Activated CD4-positive, alpha-beta T cell treated with anti-CD3 and anti-CD28 coated beads, Interleukin-2, amount 50 U/mL, for 4 hours (primary cell): ENCODE measurements around the gene TSHZ2.
A peak's percentile ranks its signal among the peaks of the same experiment; 100 is the strongest.
"Not testable (repeated sequence)": the region's sequence is repeated elsewhere in the genome, so short reads cannot be mapped to it uniquely, and the experiment has no call there.

Experiments
- DNase-seq, 2 experiments: peaks; one replicate each; pipeline ENCODE4 v3.0.0-alpha.2; 2020

The TSHZ2 gene

DNA sequence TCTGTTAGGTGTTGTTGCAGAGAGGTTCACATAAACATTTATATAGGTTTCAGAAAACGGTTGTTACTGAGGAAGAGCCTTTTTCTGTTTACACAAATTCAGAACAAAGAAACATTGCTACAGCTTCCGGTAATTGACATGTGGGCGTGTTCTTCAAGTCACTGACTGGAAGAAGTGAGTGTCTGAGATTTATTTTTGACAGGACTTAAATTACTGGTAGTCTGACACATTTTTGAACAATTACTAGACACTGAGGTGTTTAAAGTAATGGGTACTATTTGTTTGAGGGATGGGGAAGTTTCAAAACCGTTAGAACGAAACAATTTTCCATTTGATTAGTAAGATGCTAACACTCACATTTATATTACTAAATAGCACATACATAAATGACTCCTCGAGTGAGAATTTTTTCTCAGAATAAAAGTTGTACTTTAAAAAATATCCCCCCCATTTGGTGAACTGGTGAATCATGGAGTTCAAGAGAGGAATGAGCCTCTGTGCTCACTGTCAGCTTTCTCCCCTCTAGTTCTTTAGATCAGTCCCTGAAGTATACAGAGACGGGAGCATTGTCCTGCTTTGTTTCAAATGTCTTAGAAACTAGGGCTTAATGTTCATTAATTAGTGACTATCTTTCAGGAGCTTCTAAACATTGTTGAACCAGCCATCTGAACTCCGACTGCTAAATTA is 98.7 kb downstream of the TSHZ2 start:
- peak in 1 of 2 experiments; percentile 34 for DNase-seq

DNA sequence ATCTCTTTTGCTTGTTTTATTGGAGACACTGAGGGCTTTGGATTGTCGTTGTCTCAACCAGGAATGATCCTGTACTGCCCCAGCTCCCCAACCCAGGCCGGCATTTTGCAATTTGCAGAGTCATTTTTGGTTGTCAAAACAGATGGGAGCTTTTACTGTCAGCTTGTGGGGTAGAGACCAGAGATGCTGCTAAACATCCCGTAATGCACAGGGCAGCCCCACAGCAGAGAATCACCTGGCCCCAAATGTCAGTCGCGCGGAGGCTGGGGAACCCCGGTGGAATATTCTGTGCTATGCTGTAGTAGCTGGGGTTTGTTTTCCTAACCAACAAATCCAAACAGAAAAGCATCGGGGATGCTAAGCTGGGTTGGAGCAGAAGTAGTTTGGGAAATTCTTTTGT is 99.7 kb downstream of the TSHZ2 start:
- DNase-seq, result peak in 1 of 2 experiments; percentile 19

DNA sequence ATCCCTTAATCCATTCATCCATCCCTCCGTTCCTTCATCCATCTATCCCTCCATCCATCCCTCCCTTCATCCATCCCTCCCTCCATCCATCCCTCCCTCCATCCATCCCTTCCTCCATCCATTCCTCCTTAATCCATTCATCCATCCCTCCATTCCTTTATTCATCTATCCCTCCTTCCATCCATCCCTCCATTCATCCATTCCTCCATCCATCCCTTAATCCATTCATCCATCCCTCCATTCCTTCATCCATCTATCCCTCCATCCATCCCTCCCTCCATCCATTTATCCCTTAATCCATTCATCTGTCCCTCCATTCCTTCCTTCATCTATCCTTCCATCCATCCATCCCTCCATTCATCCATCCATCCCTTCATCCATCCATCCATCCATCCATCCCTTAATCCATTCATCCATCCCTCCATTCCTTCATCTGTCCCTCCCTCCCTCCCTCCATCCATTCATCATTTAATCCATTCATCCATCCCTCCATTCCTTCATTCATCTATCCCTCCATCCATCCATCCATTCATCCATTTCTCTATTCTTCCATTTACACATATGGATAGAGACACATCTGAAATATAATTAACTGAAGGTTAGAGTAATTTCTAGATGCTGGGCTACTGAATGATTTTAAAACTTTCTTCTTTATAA is 100.9 kb downstream of the TSHZ2 start:
- no peak for DNase-seq

GRCh38 chr20:53073636-53074415 is 101.7 kb downstream of the TSHZ2 start:
- no peak for DNase-seq

DNA sequence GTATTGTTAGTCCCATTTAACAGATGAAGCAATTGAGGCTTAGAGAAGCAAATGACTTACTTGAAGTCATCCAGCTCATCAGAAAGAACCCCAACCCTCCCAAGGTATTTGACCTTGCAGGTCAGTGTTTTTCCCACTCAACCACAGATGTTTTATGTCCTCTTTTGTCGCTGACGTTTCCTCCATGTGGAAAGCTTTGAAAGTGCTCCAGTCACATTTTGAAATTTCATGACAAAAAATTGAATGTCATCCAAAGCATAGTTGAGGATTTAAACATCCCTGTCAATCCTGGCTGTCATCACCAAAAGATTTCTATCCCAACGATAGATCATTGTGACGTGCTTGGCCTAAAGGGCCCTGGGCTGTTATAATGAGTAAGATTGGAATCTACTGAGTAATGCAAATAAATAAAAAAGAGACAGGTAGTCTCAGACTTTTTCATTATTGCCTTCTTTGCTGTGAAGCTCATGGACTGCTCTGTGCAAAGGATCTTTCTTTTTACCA is 102.7 kb downstream of the TSHZ2 start:
- no peak for DNase-seq

- DNase-seq, result no peak
Measured at GRCh38 chr20:53076668-53077067, 104.5 kb downstream of the TSHZ2 start.

- DNase-seq, result peak; percentile 31 to 40
Measured at GRCh38 chr20:53077373-53078205, 105.4 kb downstream of the TSHZ2 start.

DNA sequence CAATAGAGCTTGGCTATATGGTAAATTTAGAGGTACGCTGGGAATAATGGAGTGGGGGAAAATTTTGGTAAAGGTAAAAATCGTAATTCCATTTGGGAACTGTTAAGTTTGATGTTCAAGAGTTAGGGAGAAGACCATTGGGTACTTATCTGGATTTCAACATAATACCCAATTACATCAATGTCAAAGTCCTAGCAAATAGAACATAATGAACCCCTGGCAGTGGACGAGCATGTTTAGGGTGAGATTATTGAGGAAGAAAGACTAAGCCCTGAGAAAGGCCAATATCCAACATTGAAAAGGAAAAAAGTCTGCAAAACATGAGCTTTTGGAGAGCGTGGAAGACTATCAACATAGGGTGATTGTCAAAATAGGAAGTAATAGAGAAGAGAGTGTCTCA is 106.6 kb downstream of the TSHZ2 start:
- no peak for DNase-seq

DNA sequence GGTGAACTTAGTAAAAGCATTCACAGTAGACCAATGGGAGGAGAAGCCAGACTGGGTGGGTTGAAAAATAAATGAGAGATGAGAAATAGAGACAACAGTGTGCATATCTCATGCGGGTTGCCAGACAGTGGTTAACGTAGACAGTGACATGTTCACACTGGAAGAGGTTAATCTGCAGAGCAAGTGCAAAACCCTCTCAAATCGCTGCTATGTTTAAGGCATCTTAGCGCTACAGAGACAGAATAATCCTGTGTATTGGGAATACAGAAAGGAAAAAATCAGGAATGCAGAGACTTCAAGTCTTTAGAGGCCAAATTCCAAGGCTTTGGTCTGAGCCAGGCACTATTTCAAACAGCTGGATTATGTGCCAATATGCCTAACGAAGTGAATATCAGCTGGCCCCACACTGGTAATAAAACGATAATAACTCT is 107.1 kb downstream of the TSHZ2 start:
- no peak for DNase-seq

- DNase-seq, result no peak
Measured at GRCh38 chr20:53079828-53080686, 107.9 kb downstream of the TSHZ2 start.

DNA sequence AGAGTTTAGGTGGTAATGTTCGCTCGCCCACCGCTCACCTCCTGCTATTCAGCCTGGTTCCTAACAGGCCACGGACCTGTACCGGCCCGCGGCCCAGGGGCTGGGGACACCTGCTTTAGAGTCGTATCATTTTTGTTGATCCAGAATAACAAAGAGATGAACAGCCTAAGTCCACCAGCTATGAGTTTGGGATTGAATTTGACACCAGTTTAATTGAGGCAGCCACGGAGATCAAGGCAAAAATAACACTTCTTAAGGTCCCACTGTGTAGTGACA is 108.5 kb downstream of the TSHZ2 start:
- no peak for DNase-seq

GRCh38 chr20:53080969-53081871 is 109.1 kb downstream of the TSHZ2 start:
- peak; percentile 37 to 57 for DNase-seq

- DNase-seq, result no peak
Measured at GRCh38 chr20:53081916-53082863, 110.0 kb downstream of the TSHZ2 start.

GRCh38 chr20:53083411-53083810 is 111.3 kb downstream of the TSHZ2 start:
- no peak for DNase-seq

DNA sequence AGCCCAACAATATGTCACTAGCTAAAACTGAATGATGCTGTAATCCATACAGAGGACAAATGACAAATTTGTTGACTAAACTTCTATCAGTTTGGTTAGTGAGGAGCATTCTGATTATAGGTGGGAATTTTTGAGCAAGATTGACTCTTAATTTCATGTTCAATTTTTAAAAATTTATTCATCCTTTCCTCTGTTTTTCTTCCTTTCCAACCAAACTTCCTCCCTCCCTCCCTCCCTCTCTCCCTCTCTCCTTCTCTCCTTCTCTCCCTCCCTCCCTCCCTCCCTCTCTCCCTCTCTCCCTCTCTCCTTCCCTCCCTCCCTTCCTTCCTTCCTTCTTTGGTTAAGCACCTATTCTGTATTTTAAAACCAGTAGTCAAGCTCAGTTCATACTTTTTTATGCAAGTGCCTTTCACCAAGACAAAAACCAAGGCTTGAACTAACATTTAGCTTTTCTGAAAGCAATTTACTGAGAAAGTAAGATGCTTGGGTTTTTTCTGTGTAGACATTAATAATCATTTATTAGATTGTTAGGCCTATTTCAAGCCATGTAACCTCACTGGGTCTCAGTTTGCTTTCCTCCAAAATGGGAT is 112.3 kb downstream of the TSHZ2 start:
- DNase-seq, result no peak

- DNase-seq, result no peak
Measured at GRCh38 chr20:53085720-53086119, 113.6 kb downstream of the TSHZ2 start.

DNA sequence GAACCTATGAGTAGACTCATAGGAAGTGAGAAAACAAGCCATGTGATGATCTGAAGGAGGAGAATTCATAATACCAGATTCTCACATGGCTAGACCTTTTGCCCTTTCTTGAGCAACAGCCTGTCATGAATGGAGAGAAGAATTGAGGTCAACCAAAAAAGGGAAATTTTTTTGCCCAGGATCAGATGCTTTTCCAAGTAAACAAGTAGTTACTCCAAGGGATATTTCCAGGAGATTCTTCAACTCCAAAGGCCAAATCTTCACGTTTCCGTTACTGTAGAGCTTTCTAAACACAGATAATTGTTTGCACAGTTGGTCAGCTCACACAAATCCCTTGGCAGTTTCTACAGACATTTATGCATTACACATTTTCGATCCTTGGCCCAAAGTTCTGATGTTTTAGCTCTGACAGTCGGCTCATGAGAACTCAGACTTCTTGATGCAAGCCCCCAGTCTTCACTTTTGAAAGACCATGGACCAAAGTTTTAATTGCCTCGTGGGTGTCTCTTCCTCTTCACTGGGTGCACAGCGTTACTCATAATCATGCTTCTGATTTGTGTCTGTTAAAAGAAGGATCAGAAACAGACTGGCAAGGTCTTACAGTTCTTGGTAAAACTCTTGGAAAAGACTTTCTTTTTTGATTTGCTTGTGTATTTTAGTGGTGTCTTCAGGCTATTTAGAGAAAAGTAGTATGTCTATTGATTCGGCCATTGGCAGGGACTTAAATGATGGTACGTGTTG is 115.0 kb downstream of the TSHZ2 start:
- DNase-seq, result no peak

GRCh38 chr20:53088786-53089185 is 116.6 kb downstream of the TSHZ2 start:
- no peak for DNase-seq

- not testable (repeated sequence) for DNase-seq
Measured at GRCh38 chr20:53089851-53090250, 117.7 kb downstream of the TSHZ2 start.
